DLD1 (cell line): ENCODE measurements around the gene TBCC.
"Not testable (repeated sequence)": the region's sequence is repeated elsewhere in the genome, so short reads cannot be mapped to it uniquely, and the experiment has no call there.

Source experiments
- in situ Hi-C: cut with HindIII; loops from 2 replicates; pipeline ENCODE4 v1.10.0; 2017; ENCODE audit warnings: low sequenced_read_pairs

Gene TBCC

GRCh38 chr6:42745640-42746462 lies at the start of gene TBCC:
TBCC (minus strand) TSS chr6:42746103; CDS start chr6:42746073, 30 bp downstream.
- in situ Hi-C loops: loop anchor here (10.0 kb wide), 1 partner anchor 51 kb away; no protein-coding TSS in a partner anchor

- in situ Hi-C loops: no loop called here
Measured at GRCh38 chr6:42795651-42796050, 49.7 kb upstream of the TBCC start.

- in situ Hi-C loops: no loop called here
Measured at GRCh38 chr6:42791706-42792320, 45.9 kb upstream of the TBCC start.

GRCh38 chr6:42790549-42791181 lies 44.8 kb upstream of the TBCC start:
- in situ Hi-C loops: no loop called here

- in situ Hi-C loops: no loop called here
Measured at GRCh38 chr6:42788671-42789070, 42.8 kb upstream of the TBCC start.

GRCh38 chr6:42787063-42787472 lies 41.2 kb upstream of the TBCC start:
- in situ Hi-C loops: no loop called here

- in situ Hi-C loops: no loop called here
Measured at GRCh38 chr6:42786525-42786985, 40.7 kb upstream of the TBCC start.

GRCh38 chr6:42784717-42785498 lies 39.0 kb upstream of the TBCC start:
- in situ Hi-C loops: no loop called here

- in situ Hi-C loops: no loop called here
Measured at GRCh38 chr6:42783876-42784642, 38.2 kb upstream of the TBCC start.

- in situ Hi-C loops: no loop called here
Measured at GRCh38 chr6:42783177-42783875, 37.4 kb upstream of the TBCC start.

GRCh38 chr6:42782689-42783176 lies 36.8 kb upstream of the TBCC start:
- in situ Hi-C loops: no loop called here

- in situ Hi-C loops: no loop called here
Measured at GRCh38 chr6:42781796-42782688, 36.1 kb upstream of the TBCC start, which contains the start of gene BICRAL. BICRAL (plus strand) TSS chr6:42782052; CDS start chr6:42822023, 39,971 bp downstream.

- in situ Hi-C loops: no loop called here
Measured at GRCh38 chr6:42781546-42781795, 35.6 kb upstream of the TBCC start.

GRCh38 chr6:42779521-42779920 lies 33.6 kb upstream of the TBCC start:
- in situ Hi-C loops: no loop called here

GRCh38 chr6:42778122-42778521 lies 32.2 kb upstream of the TBCC start:
- in situ Hi-C loops: no loop called here

- in situ Hi-C loops: no loop called here
Measured at GRCh38 chr6:42777126-42777822, 31.4 kb upstream of the TBCC start.

GRCh38 chr6:42774821-42775487 lies 29.1 kb upstream of the TBCC start:
- in situ Hi-C loops: not testable (repeated sequence)
